ENCODE results near the gene EEA1. TPM values are rescaled to one million over a fixed set of nuclear protein-coding genes. Genes with fewer than 3 reads are reported as not detected.

EEA1 gene
- total RNA-seq, 1 donor from 2014 or later = 19.6 TPM

GRCh38 chr12:92778525-92778924, 150.6 kb downstream of the EEA1 start:
- Mint-ChIP-seq H3K9me3 (ENCODE audit: low read depth) (no peaks in the 10 kb centered on the region), H3K27me3 (no peaks in the 10 kb centered on the region), H3K27ac (no peak overlapping the region), H3K4me3 (ENCODE audit: low read depth) (no peak overlapping the region), H3K36me3 (ENCODE audit: insufficient read depth) (peaks cover 8% of the 10 kb centered on the region), H3K4me1 (ENCODE audit: low read depth) (no peaks in the 10 kb centered on the region)
- TF ChIP-seq CTCF (IDR thresholded peaks at IDR 0.05; ENCODE audit: unreplicated experiment) = no peak
- DNase-seq (ENCODE audit: low spot score, unreplicated experiment) = no peak

GRCh38 chr12:92775416-92775815, 153.7 kb downstream of the EEA1 start:
- no peak for DNase-seq (ENCODE audit: low spot score, unreplicated experiment)
- TF ChIP-seq CTCF (IDR thresholded peaks at IDR 0.05; ENCODE audit: unreplicated experiment) = no peak
- no peak overlapping the region for H3K4me3 Mint-ChIP-seq (ENCODE audit: low read depth)
- peaks cover 8% of the 10 kb centered on the region for H3K36me3 Mint-ChIP-seq (ENCODE audit: insufficient read depth)
- no peaks in the 10 kb centered on the region for H3K27me3 Mint-ChIP-seq
- no peaks in the 10 kb centered on the region for H3K4me1 Mint-ChIP-seq (ENCODE audit: low read depth)
- H3K9me3 Mint-ChIP-seq (ENCODE audit: low read depth) = no peaks in the 10 kb centered on the region
- no peak overlapping the region for H3K27ac Mint-ChIP-seq

- Mint-ChIP-seq H3K27ac (no peak overlapping the region), H3K4me1 (ENCODE audit: low read depth) (peaks cover 8% of the 10 kb centered on the region), H3K4me3 (ENCODE audit: low read depth) (no peak overlapping the region), H3K36me3 (ENCODE audit: insufficient read depth) (no peaks in the 10 kb centered on the region), H3K9me3 (ENCODE audit: low read depth) (no peaks in the 10 kb centered on the region), H3K27me3 (no peaks in the 10 kb centered on the region)
- no peak for TF ChIP-seq CTCF (IDR thresholded peaks at IDR 0.05; ENCODE audit: unreplicated experiment)
- no peak for DNase-seq (ENCODE audit: low spot score, unreplicated experiment)
Observed at GRCh38 chr12:92771001-92771400, 158.1 kb downstream of the EEA1 start.

GRCh38 chr12:92769124-92769901, 159.8 kb downstream of the EEA1 start:
- H3K27me3 Mint-ChIP-seq = no peaks in the 10 kb centered on the region
- no peak for TF ChIP-seq CTCF (IDR thresholded peaks at IDR 0.05; ENCODE audit: unreplicated experiment)
- H3K4me3 Mint-ChIP-seq (ENCODE audit: low read depth) = no peak overlapping the region

GRCh38 chr12:92765871-92766270, 163.2 kb downstream of the EEA1 start:
- H3K27ac Mint-ChIP-seq = no peak overlapping the region
- no peaks in the 10 kb centered on the region for H3K27me3 Mint-ChIP-seq
- no peak for TF ChIP-seq CTCF (IDR thresholded peaks at IDR 0.05; ENCODE audit: unreplicated experiment)
- H3K4me1 Mint-ChIP-seq (ENCODE audit: low read depth) = peaks cover 8% of the 10 kb centered on the region
- H3K9me3 Mint-ChIP-seq (ENCODE audit: low read depth) = no peaks in the 10 kb centered on the region
- H3K36me3 Mint-ChIP-seq (ENCODE audit: insufficient read depth) = no peaks in the 10 kb centered on the region
- no peak overlapping the region for H3K4me3 Mint-ChIP-seq (ENCODE audit: low read depth)
- no peak for DNase-seq (ENCODE audit: low spot score, unreplicated experiment)

More at GRCh38 chr12:92769124-92769901, 159.8 kb downstream of the EEA1 start:
- peak overlapping the region; percentile 1 for H3K27ac Mint-ChIP-seq
- no peaks in the 10 kb centered on the region for H3K36me3 Mint-ChIP-seq (ENCODE audit: insufficient read depth)
- DNase-seq (ENCODE audit: low spot score, unreplicated experiment) = no peak
- H3K9me3 Mint-ChIP-seq (ENCODE audit: low read depth) = no peaks in the 10 kb centered on the region
- H3K4me1 Mint-ChIP-seq (ENCODE audit: low read depth) = peaks cover 8% of the 10 kb centered on the region
